HG03025 (cell line): Measurements from ENCODE around the gene FSTL4.

Experiments used
- ATAC-seq: cut with Tn5 transposase; IDR thresholded peaks from one replicate; pipeline ENCODE4 v1.9.1; 2021; ENCODE audit warnings: mild to moderate bottlenecking, moderate library complexity; ENCODE audit not compliant: unreplicated experiment, low FRiP score

FSTL4 gene

DNA sequence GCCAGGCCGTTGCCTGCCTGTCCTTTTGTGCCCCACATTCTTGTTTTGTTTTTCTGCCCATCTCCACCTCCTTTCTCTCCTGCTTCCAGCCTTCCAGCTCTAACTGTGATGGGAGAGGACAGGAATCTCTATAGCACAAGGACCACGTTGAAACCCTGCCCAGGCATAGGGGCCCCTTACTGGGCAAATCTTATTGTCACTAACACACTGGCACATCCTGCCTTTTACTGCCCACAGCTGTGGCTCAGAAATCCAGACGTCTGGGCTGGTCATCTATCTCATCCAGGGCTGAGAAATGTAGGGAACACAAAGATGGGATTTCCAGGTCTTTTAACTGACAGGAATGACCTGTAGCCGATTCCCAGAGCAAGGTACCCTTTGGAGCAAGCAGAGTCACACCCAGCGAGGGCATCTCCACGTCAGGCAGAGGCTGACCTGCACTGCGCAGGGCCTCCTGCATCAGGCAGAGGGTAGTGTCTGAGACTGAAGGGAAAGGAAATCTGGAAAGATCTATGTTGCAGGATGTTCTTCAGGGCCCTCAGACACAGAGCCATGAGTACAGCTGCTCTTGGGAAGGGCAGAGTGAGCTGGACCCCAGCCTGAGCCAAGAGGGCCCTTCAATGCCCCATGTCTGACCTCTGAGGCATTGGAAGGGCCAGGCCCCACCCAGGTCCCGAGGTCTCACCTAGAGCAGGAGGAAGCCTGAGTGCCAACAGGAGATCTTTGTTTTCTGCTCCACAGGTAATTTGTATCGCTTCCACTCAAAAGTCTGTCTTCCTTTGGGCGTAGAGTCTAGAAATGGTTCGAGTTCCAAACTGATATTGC lies 278.8 kb downstream of the FSTL4 start:
- ATAC-seq = no peak

DNA sequence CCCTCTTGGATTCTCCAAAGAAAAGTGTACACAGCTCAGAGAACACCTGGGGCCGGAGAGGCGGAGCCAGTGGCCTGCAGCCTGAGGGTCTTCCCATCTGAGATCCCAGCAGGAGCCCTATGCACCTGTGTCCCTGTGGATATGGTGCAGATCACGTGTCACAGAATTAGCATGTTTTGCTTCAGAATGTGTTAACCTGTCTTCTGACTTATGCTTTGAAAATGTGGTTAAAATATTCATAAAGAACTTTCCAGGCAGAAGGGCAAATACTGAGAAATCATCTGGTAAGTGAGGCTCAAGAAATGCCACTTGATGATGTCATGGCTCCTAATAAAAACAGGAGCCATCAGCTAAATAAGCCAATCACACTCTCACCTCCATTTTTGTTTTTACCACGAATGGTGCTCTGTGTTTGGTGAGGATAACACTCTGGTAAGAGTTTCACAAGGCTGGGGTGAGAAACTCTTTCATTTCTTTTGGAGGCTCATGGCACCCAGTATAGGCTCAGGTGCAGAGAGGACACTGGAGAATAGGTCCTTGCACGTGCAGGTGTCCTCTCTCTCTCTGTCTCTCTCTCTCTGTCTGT lies 279.8 kb downstream of the FSTL4 start:
- ATAC-seq = no peak

DNA sequence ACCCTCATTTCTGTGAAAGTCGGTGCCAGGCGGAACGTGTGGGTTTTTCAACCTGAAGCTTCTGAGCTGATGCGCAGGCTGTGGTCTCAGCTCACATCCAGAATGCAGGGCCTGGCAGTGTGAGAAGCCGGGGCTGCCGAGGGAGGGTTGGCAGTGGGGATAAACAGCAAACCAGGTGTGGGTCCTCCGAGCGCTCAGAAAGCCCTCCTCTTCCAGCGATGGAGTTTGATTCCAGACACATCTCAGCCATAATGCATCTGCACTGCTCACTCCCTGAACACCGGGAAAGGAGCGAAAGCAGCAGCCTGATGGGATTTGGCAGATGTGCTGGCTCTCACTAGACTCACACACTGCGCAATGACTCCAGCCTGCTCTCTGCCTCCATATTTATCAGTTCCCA lies 280.4 kb downstream of the FSTL4 start:
- ATAC-seq = no peak

DNA sequence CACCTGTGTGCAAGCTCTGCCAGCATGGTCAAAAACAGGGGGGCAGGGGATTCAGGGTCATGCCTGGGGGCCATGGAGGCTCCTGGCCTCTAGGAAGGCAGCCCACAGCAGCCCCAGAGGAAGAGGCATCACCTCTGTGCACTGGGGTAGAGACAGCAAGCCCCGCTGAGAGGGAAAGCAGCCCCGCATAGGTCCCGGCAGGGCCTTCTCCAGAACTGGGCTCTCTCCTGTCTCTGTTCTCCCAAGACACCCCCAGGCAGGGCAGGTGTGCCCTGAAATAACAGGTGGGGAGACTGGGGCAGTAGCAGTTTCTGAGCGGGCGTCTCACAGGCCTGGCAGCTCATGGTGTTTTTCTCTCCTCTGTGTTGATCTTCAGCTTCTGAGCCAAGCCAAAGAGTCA lies 281.4 kb downstream of the FSTL4 start:
- ATAC-seq = no peak

DNA sequence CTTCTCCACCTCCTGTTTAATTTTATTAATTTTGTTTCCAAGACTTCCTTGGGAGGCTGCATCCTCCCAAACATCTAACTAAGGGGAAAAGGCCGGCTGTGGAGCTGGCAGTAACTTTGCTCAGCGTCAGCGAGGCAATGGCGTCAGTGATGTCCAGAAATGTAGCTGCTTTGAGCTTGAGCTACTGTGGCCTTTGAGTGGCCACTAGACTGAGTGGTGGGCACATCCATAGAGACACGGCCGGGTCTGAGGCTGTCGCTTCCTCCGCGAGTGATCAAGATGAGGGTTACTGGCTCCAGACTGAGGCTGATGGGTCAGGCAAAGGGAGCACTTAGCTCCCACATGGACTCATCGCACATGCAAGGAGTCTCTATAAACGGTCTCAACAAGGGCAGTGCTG lies 283.5 kb downstream of the FSTL4 start:
- no peak for ATAC-seq

DNA sequence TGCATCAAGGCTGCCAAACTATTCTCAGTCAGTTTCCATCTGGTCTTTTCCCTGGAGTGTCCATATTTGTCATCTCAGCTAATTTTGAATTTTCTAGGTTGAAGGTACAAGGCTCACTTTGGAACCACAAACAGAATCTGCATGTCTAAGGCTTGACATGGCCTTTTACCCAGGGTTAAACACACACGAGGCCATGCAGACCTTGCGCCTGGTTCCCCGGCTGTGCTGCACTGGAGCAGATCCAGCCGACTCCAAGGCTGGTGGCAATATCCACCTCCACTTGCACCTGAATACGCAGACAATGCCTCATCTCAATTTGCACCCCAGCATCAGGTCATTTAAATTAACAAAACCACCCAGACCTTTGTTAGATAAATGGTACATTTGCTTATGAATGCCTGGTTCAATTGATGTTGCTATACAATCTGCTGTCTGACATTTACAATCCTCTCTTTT lies 284.4 kb downstream of the FSTL4 start:
- ATAC-seq = no peak

DNA sequence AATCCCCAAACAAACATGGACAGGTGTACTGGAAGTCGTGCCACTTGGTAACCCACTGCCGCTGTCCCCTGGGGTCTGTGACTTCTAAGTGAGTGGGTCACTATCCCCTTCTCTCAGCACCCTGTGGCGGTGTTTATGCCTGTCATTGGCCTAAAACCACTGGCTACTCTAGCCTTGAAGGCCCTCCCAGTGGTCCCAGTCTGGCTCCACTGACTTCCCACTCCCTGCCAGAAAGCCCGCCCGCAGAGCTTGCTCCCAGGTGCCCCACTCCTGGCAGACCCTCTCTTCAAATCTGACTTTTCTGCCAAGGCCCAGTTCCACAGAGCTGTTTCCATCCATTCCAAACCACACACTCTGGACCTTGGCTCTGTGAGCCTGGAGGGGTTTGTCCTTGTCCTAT lies 286.0 kb downstream of the FSTL4 start:
- ATAC-seq = no peak

DNA sequence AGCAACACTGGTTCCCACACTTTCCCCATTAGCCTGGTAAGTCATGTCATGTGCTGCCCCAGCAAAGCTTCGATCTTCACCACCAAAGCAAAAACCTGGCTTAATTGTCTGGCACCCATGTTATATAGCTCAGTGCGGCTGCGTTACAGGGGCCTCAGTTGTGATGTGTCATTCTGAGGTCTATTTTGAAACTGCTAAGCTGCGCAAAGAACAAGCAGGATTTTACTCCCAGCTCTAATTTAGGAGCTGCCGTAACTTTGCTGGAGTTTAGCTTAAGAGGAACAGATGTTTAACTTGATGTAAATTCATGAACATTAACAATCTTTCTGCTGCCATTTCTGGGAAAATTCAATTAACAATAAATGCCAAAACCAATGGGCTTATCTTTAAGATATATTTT lies 286.5 kb downstream of the FSTL4 start:
- ATAC-seq = no peak

DNA sequence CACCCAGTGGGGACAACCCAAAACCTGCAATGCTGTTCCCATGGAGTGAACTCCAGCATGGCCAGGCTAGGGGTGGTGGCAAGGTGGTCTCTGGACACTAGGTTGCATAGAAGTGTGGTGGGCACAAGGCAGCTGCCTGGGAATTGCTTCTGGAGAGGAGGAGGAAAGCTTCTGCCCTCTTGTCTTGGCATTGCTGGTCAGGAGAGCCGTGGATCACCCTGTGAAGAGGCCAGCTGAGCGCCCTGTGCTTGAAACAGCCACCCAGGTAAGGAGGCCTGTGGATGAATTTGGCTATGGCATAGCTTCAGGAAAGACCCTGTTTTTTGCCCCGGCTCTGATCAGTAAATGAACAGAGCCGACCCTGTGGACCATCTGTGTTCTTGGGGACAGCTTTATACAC lies 287.4 kb downstream of the FSTL4 start:
- ATAC-seq = no peak

DNA sequence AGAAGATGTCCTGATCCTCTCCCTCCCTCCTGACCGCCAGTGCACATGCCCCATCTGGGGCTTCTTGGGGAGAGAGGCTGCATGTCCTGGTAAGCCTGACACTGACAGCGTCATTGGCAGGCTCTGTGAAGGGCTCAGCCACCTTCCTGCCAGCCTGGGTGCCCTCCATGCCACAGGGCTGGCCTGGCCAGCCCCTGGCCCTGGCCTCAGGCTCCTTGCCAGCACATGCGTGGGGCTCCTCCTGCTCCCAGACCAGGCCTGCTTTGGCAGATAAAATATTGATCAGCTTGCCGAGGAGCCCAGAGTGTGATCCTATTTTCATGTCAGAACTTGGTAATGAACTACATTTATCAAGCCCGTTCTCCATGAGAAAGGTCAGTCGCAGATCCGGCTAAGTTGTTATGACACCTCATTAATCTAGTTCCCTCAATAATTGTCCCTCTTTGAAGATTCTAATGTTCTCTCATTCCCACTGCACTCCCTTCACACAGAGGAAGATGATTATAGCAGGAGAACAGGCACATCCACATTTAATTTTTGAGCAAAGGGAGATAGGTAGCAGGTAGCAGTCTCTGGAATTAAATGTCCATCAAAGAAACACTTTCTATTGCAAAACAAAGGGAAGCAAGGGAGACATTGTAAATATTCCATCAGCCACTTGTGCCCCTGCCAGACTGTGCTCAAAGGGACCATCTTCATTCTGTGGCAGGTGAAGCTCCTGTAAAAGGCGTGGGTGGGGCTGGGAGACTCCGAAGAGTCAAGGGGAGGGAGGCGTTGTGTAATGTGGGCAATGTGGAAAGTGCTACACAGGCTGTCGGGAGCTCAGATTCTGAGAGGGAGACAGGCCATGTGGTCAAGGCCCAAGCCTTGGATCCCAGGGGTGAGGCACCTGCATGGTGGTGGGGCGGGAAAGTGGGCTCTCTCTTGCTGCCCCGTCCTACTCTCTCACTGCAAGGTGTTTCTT lies 288.6 kb downstream of the FSTL4 start:
- no peak for ATAC-seq

DNA sequence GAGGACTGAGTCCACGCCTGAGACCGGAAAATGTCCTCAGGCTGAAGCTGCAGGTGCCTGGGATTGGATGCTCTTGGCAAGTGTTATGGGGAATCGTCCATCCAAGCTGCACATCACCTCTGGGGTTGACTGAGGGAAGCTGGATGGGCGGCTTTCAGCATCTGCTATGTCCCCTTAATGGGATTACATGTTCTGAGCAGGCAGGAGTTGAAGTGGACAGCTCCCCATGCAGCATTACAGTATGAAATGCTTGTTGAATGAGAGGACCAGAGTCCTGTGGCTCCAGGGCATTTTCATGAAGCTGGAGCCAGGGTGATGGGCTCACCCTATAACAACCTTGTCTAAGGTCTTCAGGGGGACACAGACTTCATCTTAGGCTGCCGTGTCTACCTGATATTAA lies 289.6 kb downstream of the FSTL4 start:
- ATAC-seq = no peak

DNA sequence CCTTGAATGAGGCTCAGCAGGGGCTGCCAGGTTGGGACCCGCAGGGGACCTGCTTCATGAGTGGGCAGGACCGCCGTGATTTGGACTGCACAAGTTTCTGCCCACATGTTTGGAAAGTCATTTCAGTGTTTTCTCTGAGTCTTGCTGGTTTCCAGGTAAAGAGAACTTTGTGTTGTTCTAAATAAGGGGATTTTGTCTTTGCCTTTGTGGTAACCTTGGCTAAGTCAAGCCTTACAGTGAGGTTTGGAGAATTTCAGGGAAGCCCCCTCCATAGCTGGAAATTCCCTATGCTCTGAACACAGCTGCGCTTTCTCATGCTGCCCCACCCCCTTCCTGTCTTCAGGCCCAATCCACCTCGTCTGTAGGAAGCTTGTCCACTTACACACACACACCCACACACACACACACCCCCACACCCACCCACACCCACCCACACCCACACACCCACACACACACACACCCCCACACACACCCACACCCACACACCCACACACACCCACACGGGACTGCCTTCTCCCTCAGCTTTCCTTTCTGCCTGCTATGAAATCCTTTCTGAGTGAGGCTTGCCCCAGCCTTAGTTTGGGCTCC lies 290.4 kb downstream of the FSTL4 start:
- no peak for ATAC-seq

DNA sequence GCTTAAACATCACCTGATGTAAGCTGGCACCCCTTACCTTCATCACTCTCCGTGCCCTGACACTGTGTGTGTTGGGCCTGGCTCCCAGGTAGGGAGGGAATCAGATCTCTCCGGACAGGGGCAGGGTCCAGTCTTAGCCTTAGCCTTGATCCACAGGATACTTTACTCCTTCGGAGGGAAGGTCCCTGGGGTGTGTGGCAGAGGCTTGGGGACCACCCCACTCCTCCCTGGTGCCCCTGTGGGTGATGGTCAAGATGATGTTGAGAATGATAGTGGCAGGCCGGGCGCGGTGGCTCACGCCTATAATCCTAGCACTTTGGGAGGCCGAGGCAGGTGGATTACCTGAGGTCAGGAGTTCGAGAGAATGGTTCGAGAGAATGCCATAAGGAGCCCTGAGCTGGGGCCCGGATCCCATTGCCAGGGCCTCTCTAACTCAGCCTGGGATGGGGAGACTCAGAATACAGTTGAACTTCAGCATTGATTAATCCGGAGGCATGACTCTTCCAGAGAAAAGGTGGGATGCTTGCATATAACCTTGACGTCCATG lies 291.0 kb downstream of the FSTL4 start:
- ATAC-seq = no peak

DNA sequence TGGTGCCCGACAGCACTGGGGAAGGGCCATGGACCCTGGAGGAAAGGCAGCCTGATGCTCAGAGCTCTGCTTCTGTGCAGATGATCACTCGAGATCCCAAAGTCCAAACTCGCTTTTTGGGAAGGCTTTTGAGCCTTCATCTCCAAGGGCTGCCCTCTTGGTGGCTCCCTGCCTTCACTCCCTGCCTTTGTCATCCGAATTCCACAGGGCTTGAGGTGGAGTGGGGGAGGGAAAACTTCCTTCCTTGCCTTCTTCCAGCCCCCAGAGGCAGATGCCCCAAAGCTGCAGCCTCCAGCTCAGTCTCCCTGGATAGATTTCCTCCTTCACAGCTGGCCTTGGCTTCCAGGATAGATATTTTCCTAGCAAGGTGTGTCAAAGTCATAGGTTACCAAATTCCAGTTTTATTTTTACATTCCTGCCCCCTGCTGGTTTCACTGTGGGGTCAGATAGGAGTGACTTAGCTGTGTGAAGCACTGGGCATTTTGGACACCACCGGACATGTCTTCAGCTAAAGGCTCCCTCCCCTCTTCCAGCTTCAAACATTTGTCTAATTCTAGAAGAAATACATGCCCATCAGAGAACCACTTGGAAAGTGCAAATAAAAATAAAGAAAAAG lies 292.3 kb downstream of the FSTL4 start:
- no peak for ATAC-seq

DNA sequence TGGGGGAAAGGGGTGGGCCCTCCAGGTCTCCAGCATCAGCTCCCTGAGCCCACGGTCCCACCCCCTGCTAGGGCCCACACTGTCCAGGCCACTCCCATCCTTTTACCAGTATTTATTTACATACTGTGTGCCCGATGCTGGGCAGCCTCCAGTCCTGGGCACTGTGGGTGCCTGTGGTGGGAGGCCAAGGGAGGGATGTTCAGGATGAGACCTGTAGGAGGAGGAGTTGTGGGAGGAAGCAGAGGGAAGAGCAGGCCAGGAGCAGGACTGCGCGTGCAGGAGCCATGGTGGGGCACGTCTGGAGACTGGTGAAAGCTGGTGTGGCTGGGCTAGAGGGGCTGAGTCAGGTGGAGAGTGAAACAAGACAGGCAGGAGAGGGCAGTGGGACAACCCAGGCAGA lies 293.1 kb downstream of the FSTL4 start:
- ATAC-seq = no peak

DNA sequence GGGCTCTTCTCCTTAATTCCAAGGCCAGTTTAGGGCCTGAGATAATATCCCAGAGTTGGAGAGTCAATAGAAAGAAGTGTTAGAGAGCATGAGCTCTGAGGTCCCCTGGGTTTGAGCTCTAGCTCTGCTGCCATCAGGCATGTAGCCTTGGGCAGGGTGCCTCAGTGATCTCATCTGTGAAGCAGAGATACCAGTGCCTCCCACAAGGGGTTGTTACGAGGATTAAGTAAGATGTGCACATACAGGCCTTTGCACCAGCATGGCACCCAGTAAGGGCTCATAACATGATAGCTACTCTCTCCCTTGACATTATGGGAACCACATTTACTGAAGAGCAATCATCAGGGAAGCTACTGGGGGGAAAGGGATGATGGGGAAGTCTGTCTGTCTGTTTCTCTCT lies 294.8 kb downstream of the FSTL4 start:
- ATAC-seq = no peak

DNA sequence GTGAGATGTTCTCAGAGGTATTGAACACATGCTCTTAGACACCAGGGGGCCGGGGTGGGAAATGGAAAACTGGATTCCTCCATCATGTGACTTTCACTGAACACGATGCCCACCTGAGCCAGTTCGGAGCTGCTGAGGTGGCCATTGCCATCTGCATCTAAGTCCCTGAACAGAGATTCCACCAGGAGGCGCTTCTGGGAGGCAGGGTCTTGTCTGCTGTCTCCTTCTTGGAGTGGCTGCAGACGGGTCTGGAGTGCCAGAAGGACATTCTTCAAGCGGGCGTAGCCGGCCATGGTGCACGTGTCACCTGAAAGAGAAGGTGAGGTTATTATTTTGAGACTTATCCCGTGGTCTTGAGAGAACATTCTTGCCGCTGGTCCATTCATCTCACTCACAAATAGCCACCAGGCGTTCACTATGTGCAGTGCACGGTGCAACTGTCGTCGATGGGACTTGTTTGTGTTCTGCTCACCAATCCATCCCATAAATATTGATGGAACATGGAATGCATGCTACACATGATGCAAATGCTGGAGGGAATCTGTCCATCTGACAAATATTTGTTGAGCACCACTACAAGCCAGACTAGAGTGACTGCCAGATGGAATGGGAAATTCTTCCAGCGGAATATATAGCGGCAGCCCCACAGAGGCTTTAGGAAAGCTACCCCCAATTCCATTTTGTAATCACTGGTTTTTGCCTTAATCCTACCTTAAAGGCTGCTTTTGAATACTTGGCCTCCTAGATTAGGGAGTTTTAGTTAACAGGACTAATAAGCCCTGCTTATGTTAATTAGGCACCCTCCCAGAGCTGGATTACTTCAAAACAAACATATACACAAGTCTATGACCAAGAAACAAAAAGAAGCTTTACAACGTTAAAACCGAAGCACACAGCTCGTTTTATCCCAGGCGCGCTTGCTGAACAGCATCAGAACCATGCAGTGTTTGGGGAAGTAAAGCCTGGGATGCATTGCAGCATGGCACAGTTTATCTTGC lies 295.7 kb downstream of the FSTL4 start:
- no peak for ATAC-seq

DNA sequence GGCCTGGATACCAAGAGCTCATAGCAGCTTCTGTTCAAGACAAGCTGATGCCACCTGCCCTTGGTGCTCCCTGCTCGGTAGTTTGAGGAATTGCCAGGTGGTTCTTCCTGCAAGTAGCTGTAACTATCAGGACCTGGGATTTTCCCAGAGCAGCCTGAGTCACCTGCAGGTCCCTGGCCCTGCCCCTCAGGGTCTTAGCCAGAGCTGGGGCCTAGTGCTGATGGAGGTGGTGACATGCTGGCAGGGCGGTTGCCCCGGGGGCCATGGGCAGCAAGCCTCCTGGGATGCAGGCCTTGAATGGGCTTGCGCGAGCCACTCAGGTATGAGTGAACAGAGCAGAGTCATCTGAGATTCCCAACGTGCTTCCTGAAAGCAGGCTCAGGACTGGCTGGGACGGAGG lies 298.3 kb downstream of the FSTL4 start:
- ATAC-seq = no peak

DNA sequence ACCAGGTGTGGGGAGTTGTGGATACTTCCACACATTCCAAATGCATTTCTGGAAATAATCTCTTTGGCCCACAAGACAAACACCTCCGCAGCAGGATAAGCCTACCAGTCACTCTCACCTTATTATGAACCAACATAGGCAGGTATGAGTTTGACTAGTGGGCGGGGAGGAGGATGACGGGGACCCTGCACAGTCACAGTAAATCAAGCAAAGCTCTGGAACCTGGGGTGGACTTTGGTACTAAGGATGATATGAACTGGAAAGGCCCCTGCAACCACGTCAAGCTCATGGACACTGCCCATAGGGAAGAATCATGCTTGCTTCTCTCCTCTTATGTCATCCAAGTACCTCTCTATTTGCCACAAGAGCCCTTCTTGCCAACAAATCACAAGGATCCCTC lies 301.2 kb downstream of the FSTL4 start:
- no peak for ATAC-seq
